Measurements from ENCODE around the gene ACADM.
"Not testable (repeated sequence)": the region's sequence is repeated elsewhere in the genome, so short reads cannot be mapped to it uniquely, and the experiment has no call there.

Gene ACADM

GRCh38 chr1:75724472-75725022, at the start of gene ACADM:
ACADM (plus strand) TSS chr1:75724709; CDS start chr1:75724788, 79 bp downstream.
- no peak for DNase-seq (ENCODE audit: low read depth, low spot score)

GRCh38 chr1:75677443-75677842, 47.1 kb upstream of the ACADM start:
- DNase-seq (ENCODE audit: low read depth, low spot score) = no peak

GRCh38 chr1:75677964-75678363, 46.5 kb upstream of the ACADM start:
- DNase-seq (ENCODE audit: low read depth, low spot score) = not testable (repeated sequence)

- no peak for DNase-seq (ENCODE audit: low read depth, low spot score)
These were observed 34.0 kb upstream of the ACADM start for GRCh38 chr1:75690547-75690946.

- no peak for DNase-seq (ENCODE audit: low read depth, low spot score)
These were observed 31.0 kb upstream of the ACADM start for GRCh38 chr1:75693551-75693950.

- DNase-seq (ENCODE audit: low read depth, low spot score) = no peak
These were observed 28.5 kb upstream of the ACADM start for GRCh38 chr1:75696000-75696399.

- no peak for DNase-seq (ENCODE audit: low read depth, low spot score)
These were observed 17.3 kb upstream of the ACADM start for GRCh38 chr1:75707191-75707590.

GRCh38 chr1:75708910-75709309, 15.6 kb upstream of the ACADM start:
- DNase-seq (ENCODE audit: low read depth, low spot score) = no peak

GRCh38 chr1:75710832-75711231, 13.7 kb upstream of the ACADM start:
- no peak for DNase-seq (ENCODE audit: low read depth, low spot score)

GRCh38 chr1:75711846-75712245, 12.7 kb upstream of the ACADM start:
- DNase-seq (ENCODE audit: low read depth, low spot score) = no peak

- no peak for DNase-seq (ENCODE audit: low read depth, low spot score)
These were observed 12.2 kb upstream of the ACADM start for GRCh38 chr1:75712306-75712705.

GRCh38 chr1:75719810-75720209, 4.7 kb upstream of the ACADM start:
- no peak for DNase-seq (ENCODE audit: low read depth, low spot score)

- no peak for DNase-seq (ENCODE audit: low read depth, low spot score)
These were observed 4.2 kb upstream of the ACADM start for GRCh38 chr1:75720325-75720724.

- no peak for DNase-seq (ENCODE audit: low read depth, low spot score)
These were observed 3.7 kb upstream of the ACADM start for GRCh38 chr1:75720820-75721219.

GRCh38 chr1:75722246-75722645, 2.3 kb upstream of the ACADM start:
- not testable (repeated sequence) for DNase-seq (ENCODE audit: low read depth, low spot score)

- DNase-seq (ENCODE audit: low read depth, low spot score) = no peak
These were observed 1.5 kb upstream of the ACADM start for GRCh38 chr1:75722966-75723365.

GRCh38 chr1:75723989-75724471, 479 bp upstream of the ACADM start:
- DNase-seq (ENCODE audit: low read depth, low spot score) = no peak

GRCh38 chr1:75725266-75725665, 757 bp downstream of the ACADM start:
- DNase-seq (ENCODE audit: low read depth, low spot score) = no peak

- DNase-seq (ENCODE audit: low read depth, low spot score) = no peak
These were observed 1.4 kb downstream of the ACADM start for GRCh38 chr1:75725861-75726361.

- no peak for DNase-seq (ENCODE audit: low read depth, low spot score)
These were observed 3.1 kb downstream of the ACADM start for GRCh38 chr1:75727571-75727970.

- DNase-seq (ENCODE audit: low read depth, low spot score) = no peak
These were observed 5.9 kb downstream of the ACADM start for GRCh38 chr1:75730432-75730831.

- DNase-seq (ENCODE audit: low read depth, low spot score) = no peak
These were observed 7.4 kb downstream of the ACADM start for GRCh38 chr1:75731881-75732280.

GRCh38 chr1:75732703-75733102, 8.2 kb downstream of the ACADM start:
- DNase-seq (ENCODE audit: low read depth, low spot score) = no peak

GRCh38 chr1:75733661-75734060, 9.2 kb downstream of the ACADM start:
- DNase-seq (ENCODE audit: low read depth, low spot score) = no peak
